HG03095 (cell line): Measurements from ENCODE around the gene UBTD2.
A peak's percentile ranks its signal among the peaks of the same experiment; 100 is the strongest.
"Not testable (repeated sequence)": the region's sequence is repeated elsewhere in the genome, so short reads cannot be mapped to it uniquely, and the experiment has no call there.

ENCODE experiments used
- ATAC-seq: cut with Tn5 transposase; IDR thresholded peaks from one replicate; pipeline ENCODE4 v1.9.1; 2021; ENCODE audit warnings: moderate library complexity; ENCODE audit not compliant: unreplicated experiment

Gene UBTD2

GRCh38 chr5:172199446-172199845, 84.1 kb downstream of the UBTD2 start:
- no peak for ATAC-seq

DNA sequence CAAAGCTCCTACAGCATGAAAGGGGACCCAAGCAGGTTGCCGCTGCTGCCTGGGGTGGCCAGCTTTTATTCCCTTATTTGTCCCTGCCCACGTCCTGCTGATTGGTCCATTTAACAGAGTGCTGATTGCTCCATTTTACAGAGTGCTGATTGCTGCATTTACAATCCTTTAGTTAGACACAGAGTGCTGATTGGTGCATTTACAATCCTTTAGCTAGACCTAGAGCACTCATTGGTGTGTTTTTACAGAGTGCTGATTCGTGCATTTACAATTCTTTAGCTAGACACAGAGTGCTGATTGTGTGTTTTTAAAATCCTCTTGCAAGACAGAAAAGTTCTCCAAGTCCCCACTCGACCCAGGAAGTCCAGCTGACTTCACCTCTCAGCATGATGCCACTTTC, 85.8 kb downstream of the UBTD2 start:
- ATAC-seq = not testable (repeated sequence)

- ATAC-seq = no peak
Observed at GRCh38 chr5:172194985-172195774, 88.4 kb downstream of the UBTD2 start.

DNA sequence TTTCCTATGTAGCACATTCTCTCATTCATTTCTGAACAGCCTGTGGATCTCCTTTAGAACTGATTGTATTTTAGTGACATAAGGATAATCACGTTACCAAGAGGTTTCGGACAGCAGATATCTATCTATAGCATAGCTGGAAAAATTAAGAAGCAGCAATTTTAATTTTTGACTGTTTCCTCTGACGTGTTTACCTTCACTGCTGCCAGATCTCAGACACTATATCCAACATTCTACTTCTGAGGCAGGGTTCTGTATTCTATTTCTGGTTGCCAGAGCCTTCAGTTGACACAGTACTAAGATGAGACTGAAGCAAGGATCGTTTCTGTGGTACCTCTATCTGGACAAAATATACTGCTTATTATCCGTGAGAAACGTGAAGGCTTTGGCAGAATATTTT, 89.7 kb downstream of the UBTD2 start, which contains the start of gene EFCAB9:
Gene EFCAB9, plus strand, starts transcription at position 301 of the 400 bp plus-strand sequence. Its CDS starts 1 bp downstream, at position 302.
- ATAC-seq = no peak

DNA sequence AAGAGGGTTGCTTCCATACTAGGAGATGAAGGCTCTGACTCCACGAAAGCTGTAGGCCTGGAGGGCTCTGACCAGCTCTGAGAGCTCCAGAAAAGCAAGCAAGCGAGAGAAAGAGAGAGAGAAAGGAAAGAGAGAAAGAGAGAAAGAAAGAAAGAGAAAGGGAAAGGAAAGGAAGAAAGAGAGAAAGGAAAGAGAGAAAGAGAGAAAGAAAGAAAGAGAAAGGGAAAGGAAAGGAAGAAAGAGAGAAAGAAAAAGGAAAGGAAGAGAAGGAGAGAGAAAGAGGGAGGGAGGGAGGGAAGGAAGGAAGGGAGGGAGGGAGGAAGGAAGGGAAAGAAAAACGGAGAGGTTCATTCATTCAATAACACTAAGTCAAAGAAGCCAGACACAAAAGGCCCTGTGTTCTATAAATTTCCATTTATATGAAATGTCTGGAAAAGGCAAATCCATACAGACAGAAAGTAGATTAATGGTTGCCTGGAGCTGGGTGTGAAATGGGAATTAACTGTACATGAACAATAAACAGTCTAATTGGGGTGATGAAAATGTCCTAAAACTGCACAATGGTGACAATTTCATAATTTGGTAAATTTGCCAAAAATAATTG, 93.8 kb downstream of the UBTD2 start:
- no peak for ATAC-seq

- no peak for ATAC-seq
Observed at GRCh38 chr5:172188893-172189692, 94.5 kb downstream of the UBTD2 start.

DNA sequence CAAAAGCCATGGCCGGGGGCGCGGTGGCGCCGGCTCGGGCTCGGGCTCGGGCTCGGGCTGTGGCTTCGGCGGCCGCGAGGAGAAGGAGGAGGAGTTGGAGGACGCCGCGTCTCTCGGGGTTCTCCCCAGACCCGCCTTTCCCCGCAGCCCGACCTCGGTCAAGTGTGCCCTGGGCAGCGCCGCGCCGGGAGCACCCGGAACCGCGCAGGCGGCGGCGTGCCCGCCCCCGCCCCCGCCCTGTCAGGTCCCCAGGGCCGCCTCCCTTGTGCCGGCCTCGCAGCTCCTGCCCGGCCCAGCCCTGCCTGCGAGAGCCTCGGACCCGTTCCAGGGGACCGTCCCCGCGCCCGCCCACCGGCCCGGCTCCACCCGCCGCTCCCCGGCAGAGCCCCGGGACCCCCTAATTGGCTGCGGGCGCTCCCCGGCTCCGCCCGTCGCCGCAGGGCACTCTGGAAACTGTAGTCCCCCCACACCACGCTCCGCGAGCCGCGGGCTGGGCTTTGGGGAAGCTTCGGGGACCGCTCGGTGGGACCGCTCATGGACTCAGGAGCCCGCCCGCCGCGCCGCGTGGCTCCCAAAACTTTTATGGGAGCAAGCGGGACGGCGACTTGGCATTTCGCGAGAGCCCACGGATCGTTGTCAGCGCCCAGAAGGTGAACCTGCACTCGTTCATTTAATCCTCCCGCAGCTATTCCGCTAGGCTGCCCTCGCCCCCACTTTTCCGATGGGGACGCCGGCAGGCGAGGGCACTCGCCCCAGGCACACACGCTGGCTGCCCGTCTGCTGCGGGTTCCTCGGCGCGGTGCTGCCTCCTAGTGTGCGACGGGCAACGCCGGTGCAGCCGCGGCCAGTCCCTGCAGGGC, 95.3 kb downstream of the UBTD2 start, which contains the start of gene STK10:
Gene STK10, minus strand, starts transcription at position 192 of the 860 bp plus-strand sequence. Its CDS starts 182 bp downstream, at position 10.
- ATAC-seq = peak; percentile 71

- peak; percentile 21 for ATAC-seq
Observed at GRCh38 chr5:172187118-172188032, 96.2 kb downstream of the UBTD2 start.

GRCh38 chr5:172186114-172186695, 97.4 kb downstream of the UBTD2 start:
- no peak for ATAC-seq

GRCh38 chr5:172185096-172185461, 98.5 kb downstream of the UBTD2 start:
- no peak for ATAC-seq

- ATAC-seq = no peak
Observed at GRCh38 chr5:172183881-172184280, 99.7 kb downstream of the UBTD2 start.

DNA sequence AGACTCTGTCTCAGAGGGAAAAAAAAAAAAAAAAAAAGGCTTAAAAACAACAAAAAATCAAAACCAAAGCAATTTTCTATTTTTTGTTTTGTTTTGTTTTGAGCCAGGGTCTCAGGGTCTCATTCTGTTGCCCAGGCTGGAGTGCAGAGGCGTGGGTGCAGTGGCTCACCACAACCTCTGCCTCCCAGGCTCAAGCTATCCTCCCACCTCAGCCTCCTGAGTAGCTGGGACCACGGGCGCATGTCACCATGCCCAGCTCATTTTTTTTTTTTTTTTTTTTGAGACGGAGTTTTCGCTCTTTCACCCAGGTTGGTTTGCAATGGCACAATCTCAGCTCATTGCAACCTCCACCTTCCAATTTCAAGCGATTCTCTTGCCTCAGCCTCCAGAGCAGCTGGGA, 101.3 kb downstream of the UBTD2 start:
- no peak for ATAC-seq

GRCh38 chr5:172180936-172181335, 102.6 kb downstream of the UBTD2 start:
- ATAC-seq = no peak

DNA sequence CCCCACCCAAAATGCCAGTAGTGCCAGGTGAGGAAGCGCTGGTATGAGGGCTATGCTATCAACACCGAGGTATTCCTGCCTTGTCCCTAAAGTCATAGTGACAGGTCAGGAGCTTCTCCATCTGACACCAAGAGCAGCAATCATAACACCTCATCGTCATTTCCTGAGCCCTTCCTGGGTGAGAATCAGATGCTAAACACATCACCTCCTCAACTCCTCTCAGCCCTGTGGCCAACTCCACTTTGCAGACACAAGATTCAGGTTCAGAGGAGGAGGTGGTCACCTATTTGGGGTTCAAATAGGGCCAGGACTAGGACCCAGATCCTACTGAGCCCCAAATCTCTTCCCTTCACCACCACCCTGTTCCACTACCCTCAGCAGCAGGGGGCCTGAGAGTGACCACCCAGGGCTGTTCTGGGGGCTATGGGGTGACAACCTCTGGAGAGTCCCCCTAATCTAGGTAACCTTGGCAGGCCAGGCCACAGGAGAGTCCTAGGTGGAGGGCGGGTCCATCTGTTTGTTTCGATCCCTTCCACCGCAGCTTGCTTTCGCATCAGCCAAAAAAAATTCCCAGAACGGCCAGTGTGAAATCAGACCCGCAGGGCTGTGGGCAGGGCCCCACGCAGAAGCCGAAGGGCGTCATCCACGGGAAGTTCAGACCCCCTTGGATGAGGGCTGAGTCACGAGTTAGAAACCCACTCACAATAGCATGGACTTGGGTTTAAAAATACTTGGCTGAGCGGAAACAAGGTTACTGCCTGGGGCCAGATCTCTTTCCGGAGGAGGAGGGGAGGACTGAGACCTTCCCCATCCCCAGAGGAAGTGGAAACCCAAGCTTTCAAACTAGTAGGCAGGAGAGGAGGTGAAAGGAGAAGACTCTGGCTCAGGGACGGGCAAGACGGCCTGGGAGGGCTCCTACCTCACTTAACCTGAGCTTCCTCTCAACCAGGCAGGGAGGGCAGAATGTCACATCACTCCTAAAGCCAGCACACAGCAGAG, 104.3 kb downstream of the UBTD2 start:
- peak; percentile 35 for ATAC-seq

GRCh38 chr5:172178301-172178987, 105.1 kb downstream of the UBTD2 start:
- no peak for ATAC-seq

DNA sequence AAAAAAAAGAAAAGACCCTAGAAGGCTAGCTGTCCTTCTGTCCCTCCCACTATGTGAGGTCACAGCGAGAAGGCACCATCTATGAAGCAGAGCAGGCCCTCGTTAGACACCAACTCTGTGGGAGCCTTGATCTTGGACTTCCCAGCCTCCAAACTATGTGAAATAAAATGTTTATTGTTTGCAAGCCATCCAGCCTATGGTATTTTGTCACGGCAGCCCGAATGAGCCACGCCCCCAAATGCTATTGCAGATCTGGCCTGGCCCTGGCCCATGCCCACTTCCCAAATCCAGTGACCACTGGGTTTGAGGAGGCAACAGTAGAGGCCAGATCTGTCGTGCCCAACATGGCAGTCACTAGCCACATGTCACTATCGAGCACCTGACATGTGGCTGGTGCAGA, 106.4 kb downstream of the UBTD2 start:
- ATAC-seq = no peak

- peak; percentile 37 for ATAC-seq
Observed at GRCh38 chr5:172175263-172175719, 108.3 kb downstream of the UBTD2 start.
